ENCODE data around the gene TTC21A.

The TTC21A gene

DNA sequence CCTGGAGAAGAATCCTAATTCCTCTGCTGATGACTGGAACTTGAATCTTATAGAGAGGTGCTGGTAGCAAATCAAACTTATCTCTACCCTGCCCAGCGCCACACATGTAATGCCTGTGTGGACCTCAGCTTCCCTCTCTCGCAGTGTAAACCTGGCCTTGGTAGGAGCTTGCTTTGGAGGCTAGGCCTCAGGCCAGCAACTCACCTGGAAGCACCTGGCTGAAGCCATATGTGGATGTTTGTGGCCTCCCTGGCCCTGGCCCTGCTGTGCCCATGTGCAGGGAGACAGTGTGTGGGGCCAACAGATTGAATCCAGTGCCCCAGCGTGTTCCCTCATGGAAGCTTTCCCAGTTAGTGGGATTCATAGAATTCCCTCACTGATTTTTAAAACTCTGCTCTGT lies 8.4 kb downstream of the TTC21A start:
- no peak for DNase-seq (ENCODE audit: low read depth)

DNA sequence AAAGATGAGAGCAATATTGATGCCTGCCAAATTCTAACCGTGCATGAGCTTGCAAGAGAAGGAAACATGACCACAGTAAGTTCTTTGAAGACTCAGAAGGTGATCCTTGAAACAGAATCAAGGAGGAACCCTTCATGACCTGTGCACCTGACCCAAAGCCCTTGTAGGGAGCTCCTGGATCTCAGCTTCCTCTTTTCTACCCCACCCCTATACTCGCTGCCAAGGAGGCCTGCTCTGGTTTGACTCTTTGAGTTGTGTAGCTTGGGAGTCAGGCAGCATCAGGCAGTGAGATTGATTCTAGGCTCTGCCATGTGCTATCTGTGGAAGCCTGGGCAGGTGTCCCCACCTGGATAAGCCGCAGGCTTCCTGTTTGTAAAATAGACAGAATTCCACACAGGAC lies 10.6 kb downstream of the TTC21A start:
- DNase-seq (ENCODE audit: low read depth), result no peak

DNA sequence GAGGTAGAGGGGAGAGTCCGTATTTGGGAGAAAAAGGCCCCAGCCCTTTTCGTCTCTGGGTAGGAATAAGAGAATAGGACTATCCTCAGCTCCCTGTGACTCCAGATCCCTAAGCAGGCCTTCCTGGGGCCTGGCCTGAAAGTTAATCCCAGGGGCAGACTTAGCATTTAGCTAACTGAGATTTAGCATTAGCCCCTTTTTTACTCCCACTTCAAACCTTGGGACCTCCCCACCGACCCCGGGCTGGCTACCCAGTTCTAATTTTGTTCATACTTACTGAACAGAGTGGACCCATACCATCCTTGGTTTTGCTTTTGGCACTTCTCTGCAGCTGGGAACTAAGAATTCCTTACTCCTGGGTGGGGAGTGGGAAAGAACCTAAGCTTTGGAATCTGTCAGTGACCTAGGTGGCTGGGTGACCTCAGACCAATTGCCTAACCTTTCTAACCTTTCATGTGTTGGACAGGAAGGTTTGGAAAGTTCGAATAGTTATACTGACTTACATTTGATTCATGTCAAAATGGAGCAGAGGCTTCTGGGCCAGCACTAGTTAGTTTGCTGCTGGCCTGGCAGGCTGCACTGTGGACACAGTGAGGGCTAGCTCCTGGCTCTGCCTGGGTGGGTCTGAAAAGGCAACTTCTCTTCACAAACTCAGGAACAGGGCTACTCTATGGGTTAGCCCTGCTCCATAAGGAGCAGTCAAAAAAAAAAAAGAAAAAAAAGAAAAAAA lies 11.6 kb downstream of the TTC21A start:
- no peak for DNase-seq (ENCODE audit: low read depth)

DNA sequence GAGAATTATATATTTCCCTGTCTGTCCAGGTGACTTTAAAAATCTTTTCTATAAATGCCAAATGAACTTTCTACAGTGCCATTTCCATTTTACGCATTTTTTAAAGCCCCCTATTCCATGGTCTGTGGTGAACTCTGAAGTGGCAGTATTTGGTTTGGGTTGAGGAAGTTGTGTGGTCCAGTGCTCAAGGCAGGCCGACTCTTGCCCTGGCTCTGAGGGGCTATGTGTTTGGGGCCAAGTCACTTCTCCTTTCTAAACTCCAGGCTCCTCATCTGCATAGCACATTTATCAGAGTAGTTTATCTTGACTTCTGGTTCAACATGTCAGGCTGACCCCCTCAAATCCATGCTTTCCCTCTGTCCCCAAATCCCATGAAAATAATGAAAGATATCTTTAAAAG lies 14.1 kb downstream of the TTC21A start:
- DNase-seq (ENCODE audit: low read depth), result no peak

DNA sequence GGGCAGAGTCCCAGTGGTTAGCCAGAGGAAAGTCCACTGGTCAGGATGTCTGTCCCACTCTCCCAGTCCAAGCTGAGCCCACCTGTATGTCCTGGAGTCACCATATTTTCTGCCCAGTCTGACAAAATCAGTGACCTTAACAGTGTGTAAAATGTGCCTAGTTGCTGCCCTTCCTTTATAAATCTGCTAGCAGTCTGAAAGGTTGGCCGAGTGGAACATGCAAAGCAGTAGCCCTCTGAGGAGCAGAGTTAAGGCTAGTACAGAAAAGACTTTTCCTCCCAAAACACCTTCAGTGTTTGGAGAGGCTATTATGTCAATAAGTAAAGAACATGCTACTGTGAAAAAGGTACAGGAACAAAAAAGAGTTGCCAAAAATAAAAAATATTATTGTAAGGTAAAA lies 15.3 kb downstream of the TTC21A start:
- DNase-seq (ENCODE audit: low read depth), result no peak

DNA sequence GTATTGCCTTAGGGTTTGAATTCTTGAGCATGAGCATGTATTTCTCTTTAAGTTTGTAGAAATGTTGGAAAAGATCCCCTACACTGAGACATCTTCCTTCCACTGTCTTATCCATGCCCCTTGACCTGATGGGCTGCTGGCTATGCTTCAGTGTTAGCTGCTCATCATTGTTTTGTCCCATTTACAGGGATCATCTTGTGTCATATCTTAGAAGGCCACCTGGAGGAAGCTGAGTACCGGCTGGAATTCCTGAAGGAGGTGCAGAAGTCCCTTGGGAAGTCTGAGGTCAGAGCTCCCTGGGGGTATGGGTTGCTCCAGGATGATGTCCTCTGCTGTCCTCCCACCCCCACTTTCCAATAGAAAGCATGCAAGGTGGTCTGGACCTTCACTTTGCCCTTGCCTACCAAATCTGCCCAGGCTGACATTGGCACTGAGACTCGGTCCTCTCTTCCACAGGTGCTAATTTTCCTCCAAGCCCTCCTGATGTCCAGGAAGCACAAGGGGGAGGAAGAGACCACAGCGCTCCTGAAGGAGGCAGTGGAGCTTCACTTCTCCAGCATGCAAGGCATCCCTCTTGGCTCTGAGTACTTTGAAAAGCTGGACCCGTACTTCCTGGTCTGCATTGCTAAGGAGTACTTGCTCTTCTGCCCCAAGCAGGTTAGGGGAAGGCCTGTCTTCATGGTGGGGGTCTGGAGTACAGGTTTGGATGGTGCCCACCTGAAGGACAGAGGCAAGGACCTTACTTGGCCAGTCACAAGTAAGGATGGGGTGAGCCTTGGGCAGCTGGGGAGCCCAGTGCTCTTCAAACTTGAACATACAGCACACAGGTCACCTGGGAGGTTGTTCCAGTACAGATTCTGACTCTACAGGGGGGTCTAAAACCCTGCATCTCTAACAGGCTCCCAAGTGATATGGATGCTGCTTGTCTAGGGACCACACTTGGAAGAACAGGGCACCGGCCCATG lies 17.7 kb downstream of the TTC21A start:
- no peak for DNase-seq (ENCODE audit: low read depth)

DNA sequence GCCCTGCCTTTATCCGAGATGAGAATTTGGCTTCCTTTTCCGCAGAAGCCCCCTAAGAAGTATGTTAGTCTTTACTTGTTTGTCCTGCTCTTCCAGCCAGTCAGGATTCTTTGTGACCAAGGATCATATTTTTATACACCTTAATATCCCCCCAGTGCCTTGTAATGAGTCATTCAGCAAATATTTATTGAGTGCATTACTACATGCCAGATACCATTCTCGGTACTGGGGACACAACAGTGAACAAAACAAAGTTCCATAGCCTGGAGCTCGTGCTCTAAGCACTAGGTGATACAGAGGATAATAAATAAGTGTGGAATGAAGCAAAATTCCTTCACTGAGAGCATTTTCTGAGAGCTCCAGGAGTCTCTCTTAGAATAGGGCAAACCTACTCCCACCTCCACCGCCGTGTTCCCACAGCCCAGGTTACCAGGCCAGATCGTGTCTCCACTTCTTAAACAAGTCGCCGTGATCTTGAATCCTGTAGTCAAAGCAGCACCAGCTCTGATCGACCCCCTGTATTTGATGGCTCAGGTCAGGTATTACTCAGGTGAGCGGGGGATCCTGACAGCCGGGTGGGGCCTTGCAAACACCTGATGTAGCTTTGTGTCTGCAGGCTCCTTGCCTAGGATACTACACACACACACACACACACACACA lies 18.5 kb downstream of the TTC21A start:
- no peak for DNase-seq (ENCODE audit: low read depth)

DNA sequence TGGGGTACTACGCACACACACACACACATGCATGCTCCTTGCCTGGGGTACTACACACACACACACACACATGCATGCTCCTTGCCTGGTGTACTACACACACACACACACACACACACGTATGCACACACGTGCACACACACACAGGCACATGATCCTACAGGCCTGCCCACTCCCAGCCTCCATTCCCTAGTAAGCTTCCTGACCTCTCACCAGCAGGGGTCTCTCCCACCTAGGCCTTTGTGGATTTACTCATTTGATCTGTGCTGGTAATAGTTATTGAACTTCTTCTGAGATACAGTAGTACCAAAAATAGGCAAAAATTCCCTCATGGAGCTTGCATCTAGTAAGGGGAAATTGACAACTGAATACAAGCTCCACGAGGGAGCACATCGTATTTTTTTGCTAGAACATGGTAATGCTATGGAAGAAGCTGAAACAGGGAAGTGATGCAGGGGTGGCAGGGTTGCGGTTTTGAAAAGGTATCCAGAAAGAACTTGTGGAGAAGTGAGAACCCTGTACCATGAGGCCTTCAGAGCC lies 19.1 kb downstream of the TTC21A start:
- no peak for DNase-seq (ENCODE audit: low read depth)

DNA sequence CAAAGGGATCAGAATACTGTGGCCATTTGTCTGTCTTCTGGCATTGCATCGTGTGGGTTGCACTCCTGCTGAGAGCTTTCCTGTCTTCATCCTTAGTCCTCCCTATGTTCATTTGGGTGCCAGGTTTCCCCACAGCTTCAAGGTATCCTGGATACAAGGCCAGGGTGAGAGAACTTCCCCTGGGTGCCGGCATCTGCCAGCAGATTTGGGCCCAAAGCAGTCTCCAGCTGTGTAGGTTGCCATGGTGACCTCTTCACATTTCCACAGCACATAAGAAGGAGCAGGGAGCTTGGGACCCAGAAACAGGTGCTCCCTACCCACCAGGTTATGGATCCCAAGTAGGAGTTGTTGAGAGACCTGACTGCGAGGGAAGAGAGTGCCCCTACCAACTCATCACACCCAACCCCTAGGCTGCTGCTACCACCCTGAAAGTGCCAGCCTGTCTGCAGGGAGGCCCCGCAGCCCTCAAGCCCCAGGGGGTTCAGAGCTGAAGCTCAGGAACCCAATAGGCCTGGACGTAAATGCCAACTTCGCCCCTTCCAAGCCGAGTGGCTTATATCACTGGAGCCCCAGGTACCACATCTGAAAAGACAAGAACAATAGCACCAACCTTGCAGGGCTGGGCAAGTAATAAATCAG lies 19.9 kb downstream of the TTC21A start:
- DNase-seq (ENCODE audit: low read depth), result no peak

DNA sequence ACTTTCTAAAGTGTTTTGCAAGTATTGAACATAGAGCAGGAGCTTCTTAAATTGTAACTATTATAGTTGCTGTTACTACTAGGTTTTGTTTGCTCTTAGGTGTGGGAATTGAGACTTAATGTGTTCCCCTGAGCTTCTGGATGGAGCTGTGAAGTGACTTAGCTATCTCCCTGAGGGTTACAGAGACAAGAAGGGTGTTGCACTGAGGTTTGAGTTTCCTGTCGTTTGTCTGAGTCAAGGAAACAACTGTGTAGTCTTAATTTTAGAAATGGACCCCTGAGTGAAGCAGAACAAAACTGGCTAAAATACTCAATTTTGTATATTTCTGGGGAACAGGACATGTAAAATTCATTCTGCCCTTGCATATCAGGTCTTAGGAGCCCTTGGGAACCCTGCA lies 20.4 kb downstream of the TTC21A start:
- DNase-seq (ENCODE audit: low read depth), result no peak

DNA sequence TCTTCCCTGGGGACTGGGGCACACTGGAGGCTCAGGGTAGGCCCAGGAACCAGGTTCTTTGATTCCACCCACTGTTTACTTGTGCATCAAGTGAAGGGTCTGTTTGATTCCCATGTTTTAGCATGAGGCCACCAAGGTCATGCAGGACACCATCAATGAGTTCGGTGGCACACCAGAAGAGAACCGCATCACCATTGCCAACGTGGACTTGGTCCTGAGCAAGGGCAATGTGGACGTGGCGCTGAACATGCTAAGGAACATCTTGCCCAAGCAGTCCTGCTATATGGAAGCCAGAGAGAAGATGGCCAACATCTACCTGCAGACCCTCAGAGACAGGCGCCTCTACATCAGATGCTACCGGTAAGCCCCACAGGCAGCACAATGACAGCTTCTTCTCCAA lies 21.5 kb downstream of the TTC21A start:
- DNase-seq (ENCODE audit: low read depth), result no peak

DNA sequence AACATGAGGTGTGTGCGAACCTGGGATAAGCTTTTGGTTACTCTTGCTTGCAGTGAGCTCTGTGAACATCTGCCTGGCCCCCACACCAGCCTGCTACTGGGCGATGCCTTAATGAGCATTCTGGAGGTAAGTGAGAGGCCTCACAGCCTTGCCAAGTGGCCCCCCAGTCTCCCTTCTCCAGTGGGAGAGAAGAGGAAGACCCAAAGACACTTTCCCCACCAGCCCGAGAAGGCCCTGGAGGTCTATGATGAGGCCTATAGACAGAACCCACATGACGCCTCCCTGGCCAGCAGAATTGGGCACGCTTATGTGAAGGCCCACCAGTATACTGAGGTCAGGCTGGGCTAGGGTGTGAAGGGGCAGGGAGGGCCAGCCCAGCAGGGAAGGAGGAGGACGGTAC lies 22.5 kb downstream of the TTC21A start:
- DNase-seq (ENCODE audit: low read depth), result no peak

DNA sequence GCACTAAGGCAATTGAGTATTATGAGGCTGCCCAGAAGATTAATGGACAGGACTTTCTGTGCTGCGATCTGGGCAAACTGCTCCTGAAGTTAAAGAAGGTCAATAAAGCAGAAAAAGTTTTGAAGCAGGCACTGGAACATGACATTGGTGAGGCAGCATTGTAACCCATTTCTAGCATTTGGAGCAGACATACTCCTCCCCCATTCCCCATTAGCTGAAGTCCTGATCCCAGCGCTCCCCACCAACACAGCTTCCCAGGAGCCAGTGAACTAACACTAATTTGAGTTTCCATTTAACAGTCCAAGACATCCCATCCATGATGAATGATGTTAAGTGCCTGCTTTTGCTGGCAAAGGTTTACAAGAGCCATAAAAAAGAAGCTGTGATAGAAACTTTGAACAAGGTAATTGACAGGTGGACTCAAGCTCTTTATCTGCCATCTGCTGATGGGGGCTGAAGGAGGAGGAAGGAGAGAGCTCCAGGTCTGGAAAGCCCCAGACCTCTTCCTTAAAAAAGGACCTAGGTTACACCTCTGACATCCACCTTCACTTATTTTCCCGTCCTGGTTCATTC lies 23.3 kb downstream of the TTC21A start:
- DNase-seq (ENCODE audit: low read depth), result no peak

DNA sequence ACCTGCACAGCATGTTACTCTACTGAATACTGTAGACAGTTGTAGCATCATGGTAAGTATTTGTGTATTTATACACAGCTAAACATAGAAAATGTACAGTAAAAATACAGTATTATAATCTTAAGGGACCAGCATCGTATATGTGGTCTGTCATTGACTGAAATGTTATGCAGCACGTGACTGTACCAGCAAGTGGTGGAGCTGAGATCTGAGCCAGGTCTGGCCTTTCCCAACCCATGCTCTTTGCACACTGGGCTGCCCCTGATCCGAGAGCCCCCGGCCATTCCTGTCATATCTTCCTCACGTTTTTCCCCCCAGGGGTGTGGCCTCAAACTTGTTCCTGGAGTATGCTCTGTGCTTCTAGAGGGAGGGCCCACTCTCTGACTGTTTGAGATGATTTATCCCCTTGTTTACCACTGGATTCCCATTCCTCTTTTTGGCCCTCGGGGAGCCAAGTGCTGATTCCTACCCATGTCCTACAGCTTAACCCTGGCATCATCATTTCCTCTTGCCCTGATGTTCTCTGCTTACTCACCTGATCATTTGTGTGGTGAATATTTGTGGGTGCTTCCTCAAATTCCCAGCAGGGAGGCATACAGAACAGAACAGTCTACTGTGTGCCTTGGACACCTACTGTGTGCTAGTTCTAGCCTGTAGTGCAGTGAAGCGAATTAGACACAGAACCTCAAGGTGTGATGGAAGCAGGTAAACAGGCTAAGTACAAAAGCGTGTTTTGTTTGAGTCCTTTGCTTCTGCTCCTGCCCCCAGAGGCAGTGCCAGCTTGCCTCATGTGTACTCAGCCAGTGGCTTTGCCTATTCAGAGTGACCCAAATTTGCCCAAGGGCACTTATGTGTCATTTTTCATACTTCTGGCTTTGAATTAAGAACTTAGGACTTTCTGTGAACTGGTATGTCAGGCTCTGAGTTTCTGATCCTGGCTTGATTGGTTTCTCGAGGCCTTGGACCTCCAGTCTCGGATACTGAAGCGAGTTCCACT lies 24.9 kb downstream of the TTC21A start:
- DNase-seq (ENCODE audit: low read depth), result no peak

DNA sequence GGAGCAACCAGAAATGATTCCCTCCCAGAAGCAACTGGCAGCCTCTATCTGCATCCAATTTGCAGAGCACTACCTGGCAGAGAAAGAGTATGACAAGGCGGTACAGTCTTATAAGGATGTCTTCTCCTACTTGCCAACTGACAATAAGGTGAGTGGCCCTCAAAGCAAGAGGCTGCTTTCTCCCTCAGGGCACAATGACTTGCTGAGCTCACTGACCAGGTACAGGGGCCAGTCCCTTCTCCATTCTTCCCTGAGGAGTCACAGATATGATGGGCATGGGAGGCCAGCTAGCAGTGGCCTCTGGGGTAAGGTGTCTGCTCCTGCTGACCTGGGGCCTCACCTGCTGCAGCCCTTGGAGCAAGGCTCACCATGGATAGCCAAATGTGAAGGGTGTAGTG lies 25.6 kb downstream of the TTC21A start:
- DNase-seq (ENCODE audit: low read depth), result no peak

DNA sequence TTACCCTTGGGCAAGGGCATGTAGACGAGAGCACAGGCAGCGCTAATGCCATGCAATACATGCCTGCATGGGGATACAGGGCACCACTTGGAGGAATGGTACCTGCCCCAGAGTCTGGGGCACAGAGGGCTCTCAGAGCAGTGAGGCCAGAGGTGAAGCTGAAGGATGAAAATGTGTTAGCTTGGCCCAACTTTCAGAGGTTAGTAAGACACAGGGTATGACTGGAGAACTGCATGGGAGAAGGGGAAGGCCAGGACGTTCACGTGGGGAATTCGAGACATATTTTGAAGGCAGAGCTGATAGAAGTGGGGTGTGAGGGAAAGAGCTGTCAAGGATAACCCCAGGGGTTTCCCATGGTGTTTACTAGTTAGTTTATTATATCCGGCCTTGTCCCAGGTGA lies 26.3 kb downstream of the TTC21A start:
- no peak for DNase-seq (ENCODE audit: low read depth)

DNA sequence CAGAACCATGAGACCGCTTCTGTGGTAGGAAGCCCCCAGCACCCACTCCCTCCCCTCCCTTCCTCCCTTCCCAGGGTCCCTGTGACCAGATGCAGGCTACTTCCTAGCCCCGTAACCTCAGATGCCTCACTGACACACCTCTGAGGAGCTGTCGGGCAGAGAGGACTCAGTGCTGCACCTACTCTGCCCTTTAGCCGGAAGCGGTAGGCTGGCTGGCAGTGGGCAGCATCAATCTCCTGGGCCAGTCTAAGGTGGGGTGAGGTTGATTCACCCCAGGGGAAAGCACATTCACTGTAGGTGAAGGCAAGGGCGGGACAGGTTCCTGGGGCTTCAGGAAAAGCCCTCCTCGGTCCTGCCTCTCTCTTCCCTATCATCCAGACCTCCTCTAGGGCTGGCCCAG lies 26.8 kb downstream of the TTC21A start:
- DNase-seq (ENCODE audit: low read depth), result no peak

DNA sequence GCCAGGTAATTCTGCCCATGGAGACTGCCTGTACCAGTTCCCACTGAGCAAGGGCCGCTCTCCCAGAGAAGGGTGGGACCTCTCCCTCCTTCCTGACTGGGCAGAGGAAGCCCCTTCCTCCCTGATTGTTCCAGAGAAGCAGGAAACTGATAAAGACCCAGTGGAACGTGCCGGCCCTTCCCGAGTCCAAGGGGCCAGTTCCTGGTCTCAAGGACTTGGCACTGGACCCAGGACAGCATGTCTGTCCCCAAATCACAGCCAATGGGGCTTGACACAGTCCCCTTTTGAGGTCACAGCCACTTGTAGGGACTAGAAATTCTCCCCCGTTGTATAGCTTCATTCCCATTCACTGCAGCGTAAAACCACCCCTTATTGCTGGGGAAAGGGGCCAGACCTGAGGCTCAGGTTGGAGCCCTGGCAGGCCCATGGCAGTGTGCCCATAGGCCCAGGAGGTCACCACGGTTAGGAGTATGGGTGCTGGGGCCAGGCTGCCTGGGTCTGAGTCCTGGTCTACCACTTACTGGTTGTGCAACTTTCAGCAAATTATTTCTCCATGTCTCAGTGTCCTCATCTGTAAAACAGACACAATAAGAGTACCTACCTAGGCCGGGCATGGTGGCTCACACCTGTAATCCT lies 27.8 kb downstream of the TTC21A start:
- DNase-seq (ENCODE audit: low read depth), result no peak

DNA sequence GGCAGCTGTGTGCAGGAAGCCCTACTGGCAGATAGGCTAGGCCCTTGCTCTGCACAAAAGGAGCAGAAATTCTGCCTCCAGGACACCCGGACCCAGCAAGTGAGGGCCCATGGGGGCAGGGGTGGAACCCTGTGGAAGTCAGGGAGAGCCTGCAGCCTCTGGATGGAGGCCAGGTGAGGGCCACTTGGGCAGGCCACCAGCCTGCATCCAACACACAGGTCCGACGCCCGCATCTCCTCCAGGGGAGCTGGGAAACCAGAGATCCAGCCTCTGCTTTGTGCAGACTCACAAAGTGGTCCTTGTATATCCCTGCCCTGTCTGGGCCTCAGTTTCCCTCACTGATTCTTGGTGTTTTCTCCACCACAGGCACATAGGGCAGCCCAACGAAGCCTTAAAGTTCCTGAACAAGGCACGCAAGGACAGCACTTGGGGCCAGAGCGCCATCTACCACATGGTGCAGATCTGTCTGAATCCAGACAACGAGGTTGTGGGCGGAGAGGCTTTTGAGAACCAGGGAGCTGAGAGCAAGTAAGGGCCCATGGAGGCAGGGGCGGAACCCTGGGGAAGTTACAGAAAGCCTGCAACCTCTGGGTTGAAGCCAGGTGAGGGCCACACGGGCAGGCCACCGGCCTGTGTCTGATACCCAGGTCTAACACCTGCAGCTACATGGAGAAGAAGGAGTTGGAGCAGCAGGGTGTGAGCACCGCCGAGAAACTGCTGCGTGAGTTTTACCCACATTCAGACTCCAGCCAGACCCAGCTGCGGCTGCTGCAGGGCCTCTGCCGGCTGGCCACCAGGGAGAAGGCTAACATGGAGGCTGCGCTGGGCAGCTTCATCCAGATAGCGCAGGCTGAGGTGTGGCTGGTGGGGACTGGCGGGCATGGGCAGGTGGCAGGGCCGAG lies 29.3 kb downstream of the TTC21A start:
- DNase-seq (ENCODE audit: low read depth), result no peak

Measured in stimulated activated CD8-positive, alpha-beta memory T cell treated with anti-CD3 and anti-CD28 coated beads, Interleukin-15, amount 100 ng/mL, for 24 hours (primary cell).